T47D (cell line): ENCODE measurements around the gene ADIPOR2.
A peak's percentile ranks its signal among the peaks of the same experiment; 100 is the strongest.

Source experiments
- DNase-seq, 2 experiments: peaks; one replicate each; pipeline versions ENCODE4 v3.0.0 to v3.0.0-alpha.2; 2011 to 2012; ENCODE audit warnings: low read depth in 1 of 2, low spot score in 1 of 2
- JUND ChIP-seq: IDR thresholded peaks from 2 replicates; pipeline ENCODE4 v1.6.1; 2012; ENCODE audit warnings: low read depth
- in situ Hi-C: cut with HindIII; loops from 2 replicates; pipeline ENCODE4 v1.10.0; 2016; ENCODE audit warnings: low sequenced_read_pairs, low pct_unique_long_range_greater_than_20kb

The ADIPOR2 gene, protein sequence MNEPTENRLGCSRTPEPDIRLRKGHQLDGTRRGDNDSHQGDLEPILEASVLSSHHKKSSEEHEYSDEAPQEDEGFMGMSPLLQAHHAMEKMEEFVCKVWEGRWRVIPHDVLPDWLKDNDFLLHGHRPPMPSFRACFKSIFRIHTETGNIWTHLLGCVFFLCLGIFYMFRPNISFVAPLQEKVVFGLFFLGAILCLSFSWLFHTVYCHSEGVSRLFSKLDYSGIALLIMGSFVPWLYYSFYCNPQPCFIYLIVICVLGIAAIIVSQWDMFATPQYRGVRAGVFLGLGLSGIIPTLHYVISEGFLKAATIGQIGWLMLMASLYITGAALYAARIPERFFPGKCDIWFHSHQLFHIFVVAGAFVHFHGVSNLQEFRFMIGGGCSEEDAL

DNA sequence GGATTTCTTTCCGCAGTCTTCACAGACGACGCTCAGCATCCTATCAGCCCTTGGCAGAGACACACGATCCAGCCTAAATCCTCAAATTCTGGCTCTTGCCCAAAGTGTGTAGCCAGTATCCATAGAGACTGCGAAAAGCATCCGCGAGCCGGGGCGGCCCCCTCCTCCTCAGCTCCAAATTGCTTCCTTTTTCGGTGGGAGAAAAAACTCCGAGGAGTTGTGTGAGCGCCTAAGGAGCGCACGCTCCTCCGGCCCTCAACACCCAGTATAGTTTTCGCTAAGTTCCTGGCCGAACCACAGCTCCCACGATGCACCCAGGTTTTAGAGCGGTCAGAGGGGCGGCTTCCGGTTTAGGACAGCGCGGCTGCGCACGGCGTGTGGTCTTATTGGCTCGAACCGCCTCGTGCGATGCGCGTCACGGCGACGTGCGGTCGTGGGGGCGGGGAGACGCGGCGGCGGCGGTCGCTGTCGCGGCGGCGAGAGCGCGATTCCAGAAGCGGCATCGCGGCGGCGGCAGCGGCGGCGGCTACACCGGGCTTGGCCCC is at the start of gene ADIPOR2:
Gene ADIPOR2 (plus strand): TSS at position 493 of the 545 bp plus-strand sequence. CDS start 63,274 bp downstream, outside the sequence.
- in situ Hi-C loops = no loop called here
- peak; percentile 96 to 98 for DNase-seq
- TF ChIP-seq JUND = no peak

DNA sequence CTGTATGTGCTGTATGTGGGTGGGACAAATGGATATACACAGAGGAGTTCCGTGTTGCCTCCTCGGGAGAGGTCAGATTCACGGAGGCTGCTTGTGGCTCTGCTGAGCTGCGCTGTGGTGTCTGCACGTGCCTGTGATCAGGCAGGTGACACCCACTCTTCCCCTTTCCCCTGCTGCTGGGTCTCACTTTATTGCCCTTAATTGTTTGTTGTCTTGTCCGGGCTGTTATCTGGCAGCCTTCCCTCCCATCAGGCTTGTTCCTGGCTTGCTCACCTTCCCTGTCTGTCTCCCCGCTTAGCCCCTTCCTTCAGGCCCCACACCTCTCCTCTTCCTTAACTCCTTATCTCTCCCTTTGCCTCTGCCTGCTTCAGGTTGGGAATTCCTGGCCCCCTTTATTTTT is 48.4 kb upstream of the ADIPOR2 start:
- no peak for DNase-seq
- TF ChIP-seq JUND = no peak
- in situ Hi-C loops = no loop called here

DNA sequence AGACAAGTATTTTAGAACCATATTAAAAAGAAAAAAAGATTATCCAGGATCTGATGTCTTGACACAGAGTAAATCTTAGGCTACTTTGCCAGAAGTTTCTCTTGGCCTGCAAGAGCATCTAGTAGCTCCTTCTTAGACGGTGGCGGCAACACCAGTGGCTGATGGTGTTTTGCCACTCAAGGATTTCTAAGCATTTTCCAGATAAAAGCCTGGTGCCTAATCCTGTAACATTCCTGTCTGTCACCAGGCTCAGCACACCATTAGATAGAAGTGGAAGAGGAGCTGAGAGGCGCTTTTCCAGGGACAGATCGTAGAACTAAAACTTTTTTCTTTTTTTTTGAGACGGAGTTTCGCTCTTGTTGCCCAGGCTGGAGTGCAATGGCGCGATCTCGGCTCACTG is 47.8 kb upstream of the ADIPOR2 start:
- in situ Hi-C loops = no loop called here
- no peak for TF ChIP-seq JUND
- no peak for DNase-seq

DNA sequence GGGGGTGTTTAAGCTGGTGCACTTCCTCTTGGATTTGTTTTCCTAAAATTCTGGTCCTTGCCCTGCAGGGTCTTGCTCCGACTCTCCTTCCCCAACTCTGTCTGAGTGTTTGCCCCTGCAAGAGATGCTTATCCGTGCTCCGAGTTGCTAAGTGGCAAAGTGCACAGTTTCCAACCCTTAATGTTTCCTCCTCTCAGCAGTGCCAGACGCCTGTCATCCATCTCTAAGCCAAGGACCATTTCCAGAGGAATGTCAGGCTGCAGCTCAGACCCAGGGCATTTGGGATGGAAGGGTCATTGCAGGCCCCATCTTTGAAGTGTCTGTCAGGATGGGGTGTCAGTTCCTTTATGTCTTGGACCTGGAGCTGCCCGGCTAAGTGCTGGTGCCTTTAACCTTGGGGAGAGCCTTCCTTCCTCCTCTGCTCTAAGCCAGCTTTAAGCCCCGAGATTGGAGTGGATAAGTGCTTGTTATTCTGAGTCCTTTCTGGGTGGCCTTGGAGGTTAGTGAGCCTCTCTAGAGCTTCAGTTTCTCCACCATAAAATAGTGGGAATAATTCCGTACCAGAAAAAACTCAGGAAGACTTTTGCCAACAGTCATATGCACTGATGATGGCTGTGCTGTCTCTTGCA is 46.9 kb upstream of the ADIPOR2 start:
- no peak for TF ChIP-seq JUND
- in situ Hi-C loops = no loop called here
- no peak for DNase-seq

DNA sequence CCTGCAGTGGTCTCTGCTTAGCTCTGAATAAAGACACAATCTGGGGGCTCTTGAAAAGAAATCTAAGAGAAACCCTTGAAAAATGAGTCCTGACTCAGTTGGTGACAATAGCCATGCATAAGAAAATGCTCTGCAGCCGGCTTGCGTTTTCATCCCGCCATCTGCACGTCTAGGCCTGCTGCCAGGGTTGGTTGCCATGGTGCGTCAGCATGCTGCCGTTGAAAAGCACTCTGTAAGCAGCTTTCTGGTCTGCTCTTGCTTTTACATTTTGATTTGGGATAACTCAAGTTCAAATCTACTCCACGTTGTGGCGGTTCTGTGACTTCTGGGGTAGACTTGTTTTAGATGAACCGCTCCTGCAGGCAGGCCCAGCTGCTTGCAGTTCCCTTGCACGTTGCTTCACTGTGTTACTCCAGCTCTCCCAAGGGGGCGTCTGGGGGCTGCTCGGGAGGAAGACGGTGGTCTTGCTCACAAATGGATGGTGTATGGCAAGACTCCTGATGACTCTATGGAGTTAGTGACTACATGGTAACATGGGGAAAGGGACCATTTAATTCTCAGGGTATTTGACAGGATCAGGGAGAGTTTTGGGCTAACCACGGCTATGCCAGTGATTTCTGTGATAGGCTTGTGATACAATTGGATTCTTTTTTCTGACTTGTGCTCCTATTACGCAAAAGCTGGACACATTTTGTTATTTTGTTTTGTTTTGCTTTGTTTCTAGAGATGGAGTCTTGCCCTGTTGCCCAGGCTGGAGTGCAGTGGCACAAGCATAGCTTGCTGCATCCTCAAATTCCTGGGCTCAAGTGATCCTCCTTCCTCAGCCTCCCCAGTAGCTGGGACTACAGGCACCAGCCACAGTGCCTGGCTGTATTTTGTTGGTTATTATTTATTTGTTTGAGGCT is 46.1 kb upstream of the ADIPOR2 start:
- in situ Hi-C loops = no loop called here
- no peak for TF ChIP-seq JUND
- no peak for DNase-seq

DNA sequence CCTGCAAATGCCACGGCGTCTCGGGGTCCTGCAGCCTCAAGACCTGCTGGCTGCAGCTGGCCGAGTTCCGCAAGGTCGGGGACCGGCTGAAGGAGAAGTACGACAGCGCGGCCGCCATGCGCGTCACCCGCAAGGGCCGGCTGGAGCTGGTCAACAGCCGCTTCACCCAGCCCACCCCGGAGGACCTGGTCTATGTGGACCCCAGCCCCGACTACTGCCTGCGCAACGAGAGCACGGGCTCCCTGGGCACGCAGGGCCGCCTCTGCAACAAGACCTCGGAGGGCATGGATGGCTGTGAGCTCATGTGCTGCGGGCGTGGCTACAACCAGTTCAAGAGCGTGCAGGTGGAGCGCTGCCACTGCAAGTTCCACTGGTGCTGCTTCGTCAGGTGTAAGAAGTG is 45.1 kb upstream of the ADIPOR2 start:
- in situ Hi-C loops = no loop called here
- TF ChIP-seq JUND = no peak
- no peak for DNase-seq

DNA sequence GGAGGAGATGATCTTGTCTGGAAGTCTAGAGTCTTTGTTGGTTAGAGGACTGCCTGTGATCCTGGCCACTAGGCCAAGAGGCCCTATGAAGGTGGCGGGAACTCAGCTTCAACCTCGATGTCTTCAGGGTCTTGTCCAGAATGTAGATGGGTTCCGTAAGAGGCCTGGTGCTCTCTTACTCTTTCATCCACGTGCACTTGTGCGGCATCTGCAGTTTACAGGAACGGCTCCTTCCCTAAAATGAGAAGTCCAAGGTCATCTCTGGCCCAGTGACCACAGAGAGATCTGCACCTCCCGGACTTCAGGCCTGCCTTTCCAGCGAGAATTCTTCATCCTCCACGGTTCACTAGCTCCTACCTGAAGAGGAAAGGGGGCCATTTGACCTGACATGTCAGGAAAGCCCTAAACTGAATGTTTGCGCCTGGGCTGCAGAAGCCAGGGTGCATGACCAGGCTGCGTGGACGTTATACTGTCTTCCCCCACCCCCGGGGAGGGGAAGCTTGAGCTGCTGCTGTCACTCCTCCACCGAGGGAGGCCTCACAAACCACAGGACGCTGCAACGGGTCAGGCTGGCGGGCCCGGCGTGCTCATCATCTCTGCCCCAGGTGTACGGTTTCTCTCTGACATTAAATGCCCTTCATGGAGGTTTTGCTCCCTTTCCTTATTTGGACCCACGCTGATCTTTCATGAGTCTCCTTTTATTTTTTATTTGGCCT is 44.1 kb upstream of the ADIPOR2 start:
- no peak for TF ChIP-seq JUND
- in situ Hi-C loops = no loop called here
- DNase-seq = no peak

DNA sequence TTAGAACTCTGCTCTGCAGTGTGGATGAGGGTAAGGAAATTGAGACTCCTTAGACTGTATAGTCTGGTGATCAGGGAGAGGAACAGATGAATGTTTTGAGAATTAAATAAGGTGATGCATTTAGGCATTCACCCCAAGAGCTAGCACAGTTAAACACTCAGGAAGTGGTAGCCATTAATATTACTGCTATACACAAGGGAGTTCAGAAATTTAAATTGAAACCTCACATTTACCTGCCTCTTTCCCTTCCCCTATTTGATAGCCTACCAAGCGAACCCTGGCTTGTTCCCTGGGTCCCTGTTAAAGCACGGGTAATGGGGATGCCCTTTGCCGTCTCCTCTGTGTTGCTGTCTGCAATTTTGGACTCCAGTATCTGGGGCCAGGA is 43.6 kb upstream of the ADIPOR2 start:
- no peak for DNase-seq
- no peak for TF ChIP-seq JUND
- in situ Hi-C loops = no loop called here

DNA sequence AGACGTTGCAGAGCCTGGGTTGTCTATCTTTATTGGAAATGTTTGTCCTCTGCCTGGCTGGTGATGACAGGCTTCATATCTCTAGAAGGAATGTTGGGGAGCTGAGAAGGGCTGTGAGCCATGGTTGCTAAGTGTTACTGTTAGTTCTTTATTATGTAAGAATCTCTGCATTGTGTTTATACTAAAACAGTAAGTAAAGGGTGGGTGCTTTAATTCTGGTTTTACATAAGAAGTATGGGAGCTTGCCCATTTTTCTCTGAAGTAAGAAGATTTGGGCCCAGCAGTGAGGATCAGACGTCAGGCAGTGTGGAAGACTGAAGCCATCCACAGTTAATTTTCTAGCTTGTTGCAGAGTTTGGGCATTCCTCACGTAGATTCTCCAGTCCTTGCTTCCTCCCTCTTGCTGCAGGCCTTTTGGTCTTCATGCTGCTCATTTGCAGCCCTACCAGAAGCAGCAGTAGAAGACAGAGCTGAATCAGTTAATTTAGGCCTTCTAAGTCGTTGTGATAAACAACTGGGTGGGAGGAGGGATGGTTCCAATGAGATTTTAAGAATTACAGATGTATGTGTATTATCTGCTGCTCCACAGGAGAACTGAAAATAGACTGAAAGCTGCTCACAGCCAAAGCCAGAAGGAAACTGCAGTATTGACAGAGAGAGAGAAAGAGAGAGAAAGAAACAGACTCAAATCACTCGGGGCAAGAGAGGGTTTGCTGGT is 40.5 kb upstream of the ADIPOR2 start:
- in situ Hi-C loops = no loop called here
- no peak for DNase-seq
- no peak for TF ChIP-seq JUND

DNA sequence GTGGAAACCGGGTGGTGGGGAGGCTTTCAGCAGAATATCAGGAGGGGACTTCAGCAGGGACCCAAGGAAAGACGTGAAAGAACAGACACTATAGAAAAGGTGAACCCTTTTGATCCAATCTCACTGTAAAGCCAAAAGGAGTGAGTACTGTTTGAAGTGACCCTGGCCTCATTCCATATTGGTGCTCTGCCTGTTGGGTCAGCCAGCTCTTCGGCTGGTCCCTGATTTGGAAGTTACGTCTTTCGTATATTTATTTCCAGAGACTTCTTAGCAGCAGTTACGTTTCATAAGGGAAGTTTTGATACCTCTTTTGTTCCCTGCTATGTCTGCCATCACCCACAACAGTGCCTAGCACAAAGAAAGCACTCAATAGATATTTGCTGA is 39.9 kb upstream of the ADIPOR2 start:
- TF ChIP-seq JUND = no peak
- no peak for DNase-seq
- in situ Hi-C loops = no loop called here

DNA sequence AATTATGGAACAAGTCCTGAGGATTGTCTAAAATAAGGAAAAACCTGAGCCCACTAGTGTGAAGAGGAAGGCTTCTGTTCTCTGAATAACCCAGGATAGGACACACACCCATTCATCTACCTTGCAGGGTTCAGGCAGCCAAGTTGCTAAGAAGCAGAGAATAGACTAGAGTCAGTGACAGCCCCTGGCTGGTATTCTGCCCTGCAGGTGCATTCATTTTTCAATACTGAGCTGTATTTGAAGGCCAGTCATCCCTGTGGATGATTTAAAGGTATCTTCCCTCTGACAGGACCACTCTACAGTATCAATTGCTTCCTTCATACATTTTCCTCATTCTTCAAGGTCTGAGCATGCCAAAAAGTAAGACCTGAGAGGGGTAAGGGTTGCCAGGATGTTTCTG is 38.9 kb upstream of the ADIPOR2 start:
- TF ChIP-seq JUND = no peak
- in situ Hi-C loops = no loop called here
- DNase-seq = no peak
